Sigmoid colon (tissue), 4 donors: ENCODE data around the gene MAZ.

Source experiments
- EP300 ChIP-seq, 4 donors: sonication (generic); formaldehyde crosslinking; IDR thresholded peaks; one replicate each; pipeline ENCODE4 v1.6.1; 2017; ENCODE audit warnings: antibody characterized with exemption in 4 of 4
- POLR2A ChIP-seq, 2 donors: fragments of 450-650 bp; IDR thresholded peaks; one replicate each; pipeline ENCODE4 v1.6.1; 2016; ENCODE audit warnings: antibody characterized with exemption in 2 of 2, mild to moderate bottlenecking in 2 of 2, moderate library complexity in 2 of 2
- POLR2AphosphoS5 ChIP-seq, 4 donors: sonication (generic); formaldehyde crosslinking; IDR thresholded peaks; one replicate each; pipeline ENCODE4 v1.6.1; 2017; ENCODE audit warnings: antibody characterized with exemption in 4 of 4
- TF ChIP-seq, protein P1 (sequence below), 4 experiments: fragments of 450-650 bp in 3 of 4; fragments of 200-600 bp in 1 of 4; IDR thresholded peaks; one replicate each; pipeline ENCODE4 v1.5.1; 2016 to 2019; ENCODE audit warnings: antibody characterized with exemption in 4 of 4, mild to moderate bottlenecking in 3 of 4, moderate library complexity in 2 of 4

DNA sequence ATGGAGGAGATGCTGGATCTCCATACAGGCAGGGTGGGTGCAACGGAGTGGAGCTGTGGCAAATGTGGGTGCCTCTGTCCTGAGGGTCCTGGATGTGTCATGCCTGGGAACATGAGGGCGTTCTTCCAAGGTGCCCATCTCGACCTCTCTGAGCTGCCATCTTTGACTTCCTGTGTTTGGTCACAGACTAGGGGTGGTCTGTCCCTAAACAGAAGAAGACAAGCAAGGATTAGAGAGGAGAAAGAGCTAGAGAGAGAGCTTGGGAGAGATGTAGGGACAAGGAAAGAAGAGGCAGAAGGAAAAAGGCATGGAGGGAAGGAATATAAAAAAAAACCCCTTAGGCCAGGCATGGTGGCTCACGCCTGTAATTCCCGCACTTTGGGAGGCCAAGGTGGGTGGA is 31.6 kb upstream of the MAZ start:
- TF ChIP-seq, protein P1, sequence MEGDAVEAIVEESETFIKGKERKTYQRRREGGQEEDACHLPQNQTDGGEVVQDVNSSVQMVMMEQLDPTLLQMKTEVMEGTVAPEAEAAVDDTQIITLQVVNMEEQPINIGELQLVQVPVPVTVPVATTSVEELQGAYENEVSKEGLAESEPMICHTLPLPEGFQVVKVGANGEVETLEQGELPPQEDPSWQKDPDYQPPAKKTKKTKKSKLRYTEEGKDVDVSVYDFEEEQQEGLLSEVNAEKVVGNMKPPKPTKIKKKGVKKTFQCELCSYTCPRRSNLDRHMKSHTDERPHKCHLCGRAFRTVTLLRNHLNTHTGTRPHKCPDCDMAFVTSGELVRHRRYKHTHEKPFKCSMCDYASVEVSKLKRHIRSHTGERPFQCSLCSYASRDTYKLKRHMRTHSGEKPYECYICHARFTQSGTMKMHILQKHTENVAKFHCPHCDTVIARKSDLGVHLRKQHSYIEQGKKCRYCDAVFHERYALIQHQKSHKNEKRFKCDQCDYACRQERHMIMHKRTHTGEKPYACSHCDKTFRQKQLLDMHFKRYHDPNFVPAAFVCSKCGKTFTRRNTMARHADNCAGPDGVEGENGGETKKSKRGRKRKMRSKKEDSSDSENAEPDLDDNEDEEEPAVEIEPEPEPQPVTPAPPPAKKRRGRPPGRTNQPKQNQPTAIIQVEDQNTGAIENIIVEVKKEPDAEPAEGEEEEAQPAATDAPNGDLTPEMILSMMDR (IDR thresholded peaks at IDR 0.05), result no peak
- TF ChIP-seq POLR2AphosphoS5 (IDR thresholded peaks at IDR 0.05) (no peak), EP300 (IDR thresholded peaks at IDR 0.05) (no peak), POLR2A (IDR thresholded peaks at IDR 0.05) (no peak)
